ENCODE measurements around the gene SLC47A1. TPM values are rescaled to one million over a fixed set of nuclear protein-coding genes. Genes with fewer than 3 reads are reported as not detected.
"Not testable (repeated sequence)": the region's sequence is repeated elsewhere in the genome, so short reads cannot be mapped to it uniquely, and the experiment has no call there.

Gene SLC47A1
- total RNA-seq, 1 donor from 2014 or later = not detected

- intact Hi-C loops (cut with micrococcal nuclease) = no loop called here
Observed at GRCh38 chr17:19551591-19552148, 18.0 kb downstream of the SLC47A1 start.

GRCh38 chr17:19553036-19553435, 19.4 kb downstream of the SLC47A1 start:
- intact Hi-C loops (cut with micrococcal nuclease) = no loop called here

- intact Hi-C loops (cut with micrococcal nuclease) = no loop called here
Observed at GRCh38 chr17:19554393-19554792, 20.7 kb downstream of the SLC47A1 start.

- intact Hi-C loops (cut with micrococcal nuclease) = no loop called here
Observed at GRCh38 chr17:19555746-19556145, 22.1 kb downstream of the SLC47A1 start.

GRCh38 chr17:19558946-19559345, 25.3 kb downstream of the SLC47A1 start:
- intact Hi-C loops (cut with micrococcal nuclease) = no loop called here

- intact Hi-C loops (cut with micrococcal nuclease) = no loop called here
Observed at GRCh38 chr17:19561697-19562318, 28.2 kb downstream of the SLC47A1 start.

- intact Hi-C loops (cut with micrococcal nuclease) = no loop called here
Observed at GRCh38 chr17:19565817-19566575, 32.3 kb downstream of the SLC47A1 start.

- intact Hi-C loops (cut with micrococcal nuclease) = no loop called here
Observed at GRCh38 chr17:19567216-19568015, 33.8 kb downstream of the SLC47A1 start.

GRCh38 chr17:19568016-19568350, 34.3 kb downstream of the SLC47A1 start:
- intact Hi-C loops (cut with micrococcal nuclease) = no loop called here

- intact Hi-C loops (cut with micrococcal nuclease) = no loop called here
Observed at GRCh38 chr17:19569785-19570543, 36.3 kb downstream of the SLC47A1 start.

GRCh38 chr17:19570544-19571062, 36.9 kb downstream of the SLC47A1 start:
- intact Hi-C loops (cut with micrococcal nuclease) = no loop called here

GRCh38 chr17:19573075-19573474, 39.4 kb downstream of the SLC47A1 start:
- intact Hi-C loops (cut with micrococcal nuclease) = no loop called here

GRCh38 chr17:19574956-19575355, 41.3 kb downstream of the SLC47A1 start:
- intact Hi-C loops (cut with micrococcal nuclease) = no loop called here

GRCh38 chr17:19578545-19578944, 44.9 kb downstream of the SLC47A1 start:
- intact Hi-C loops (cut with micrococcal nuclease) = no loop called here

- intact Hi-C loops (cut with micrococcal nuclease) = no loop called here
Observed at GRCh38 chr17:19579192-19579761, 45.6 kb downstream of the SLC47A1 start.

- intact Hi-C loops (cut with micrococcal nuclease) = no loop called here
Observed at GRCh38 chr17:19579867-19580565, 46.4 kb downstream of the SLC47A1 start.

- intact Hi-C loops (cut with micrococcal nuclease) = not testable (repeated sequence)
Observed at GRCh38 chr17:19580566-19580920, 46.9 kb downstream of the SLC47A1 start.

- intact Hi-C loops (cut with micrococcal nuclease) = not testable (repeated sequence)
Observed at GRCh38 chr17:19582152-19582551, 48.5 kb downstream of the SLC47A1 start.

GRCh38 chr17:19583871-19584270, 50.2 kb downstream of the SLC47A1 start:
- intact Hi-C loops (cut with micrococcal nuclease) = no loop called here

GRCh38 chr17:19590451-19590850, 56.8 kb downstream of the SLC47A1 start:
- intact Hi-C loops (cut with micrococcal nuclease) = no loop called here

Measured in T-helper 2 cell treated with Interferon-gamma antibody and Interleukin-4, amounts not matched to agents 100 ng/mL and 5 ng/mL, for 36 hours (primary cell).